Activated CD4-positive, alpha-beta T cell treated with anti-CD3 and anti-CD28 coated beads, Interleukin-2, amount 50 U/mL, for 4 hours (primary cell): ENCODE measurements around the gene MECP2.
"Not testable (repeated sequence)": the region's sequence is repeated elsewhere in the genome, so short reads cannot be mapped to it uniquely, and the experiment has no call there.

Source experiments
- DNase-seq, 2 experiments: peaks; one replicate each; pipeline ENCODE4 v3.0.0-alpha.2; 2020

Gene MECP2

DNA sequence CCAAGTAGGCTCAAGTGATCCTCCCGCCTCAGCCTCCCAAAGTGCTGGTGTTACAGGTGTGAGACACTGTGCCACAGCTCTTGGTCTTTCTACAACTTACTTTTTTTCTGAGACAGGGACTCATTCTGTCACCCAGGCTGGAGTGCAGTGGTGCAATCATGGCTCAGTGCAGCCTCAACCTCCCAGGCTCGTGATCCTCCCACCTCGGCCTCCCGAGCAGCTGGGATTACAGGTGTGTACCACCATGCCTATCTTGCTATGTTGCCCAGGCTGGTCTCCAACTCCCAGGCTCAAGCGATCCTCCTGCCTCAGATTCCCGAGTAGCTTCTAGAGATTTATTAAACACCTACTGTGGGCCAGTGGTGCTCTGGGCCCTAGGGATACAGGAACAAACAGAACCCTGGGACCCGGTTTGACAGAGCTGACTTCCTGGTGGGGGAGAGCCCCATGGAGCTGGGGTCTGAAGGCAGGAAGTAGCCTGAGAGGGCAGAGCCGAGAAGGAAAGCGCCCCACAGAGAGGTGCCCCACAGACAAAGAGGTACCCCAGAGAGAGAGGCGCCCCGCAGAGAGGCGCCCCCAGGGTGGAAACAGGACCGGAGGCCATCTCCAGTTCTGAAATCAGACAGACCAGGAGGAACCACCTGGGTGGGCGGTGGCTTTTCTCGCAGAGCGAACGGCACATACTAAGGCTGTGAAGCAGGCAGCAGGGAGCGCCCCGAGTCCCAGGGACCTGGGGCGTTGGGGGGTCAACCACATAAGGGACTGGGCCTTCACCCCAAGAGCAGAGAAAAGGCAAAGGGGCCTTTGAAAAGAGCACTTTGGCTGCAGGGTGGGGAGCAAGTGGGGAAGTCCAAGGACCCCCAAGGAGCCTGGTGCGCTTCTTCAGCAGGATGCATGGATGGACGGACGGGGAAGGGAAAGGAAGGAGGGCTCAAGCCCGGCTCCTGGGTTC, 82.8 kb downstream of the MECP2 start:
- no peak for DNase-seq

DNA sequence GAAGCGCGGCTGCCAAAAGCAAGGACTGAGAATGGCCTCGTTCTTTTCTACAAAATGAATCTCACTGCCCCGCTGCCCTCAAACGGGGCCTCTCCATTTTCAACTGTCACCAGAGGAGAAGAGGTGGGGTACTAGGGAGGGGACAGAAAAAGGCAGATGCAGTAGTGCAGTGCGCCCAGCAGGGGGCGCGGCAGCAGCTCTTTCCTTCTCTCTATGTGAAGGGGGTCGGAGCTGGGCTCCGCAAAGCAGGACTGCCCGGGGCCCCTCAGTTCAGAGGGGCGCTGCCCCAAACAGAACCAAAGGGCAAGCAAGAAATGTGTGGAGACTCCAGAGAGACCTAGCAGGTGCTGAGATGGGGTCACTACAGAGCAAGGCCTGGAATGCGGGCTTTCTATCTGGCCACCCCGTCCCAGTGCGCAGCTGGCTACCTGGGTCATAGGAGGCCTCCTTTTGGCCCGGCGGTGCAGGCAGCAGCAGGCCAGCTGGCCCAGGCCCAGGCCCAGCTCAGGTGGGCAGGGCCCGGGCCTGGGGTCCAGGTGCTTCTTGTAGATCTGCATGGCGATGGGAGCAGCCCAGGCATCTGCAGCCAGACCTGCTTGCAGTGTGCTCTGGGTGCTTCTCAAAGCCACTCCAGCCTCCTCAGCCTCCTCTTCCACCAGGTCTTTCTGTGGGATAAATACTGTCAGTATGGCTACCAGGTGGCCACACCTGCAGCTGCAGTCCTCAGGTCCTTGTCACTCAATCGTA, 83.7 kb downstream of the MECP2 start:
- peak in 1 of 2 experiments; percentile 26 for DNase-seq

DNA sequence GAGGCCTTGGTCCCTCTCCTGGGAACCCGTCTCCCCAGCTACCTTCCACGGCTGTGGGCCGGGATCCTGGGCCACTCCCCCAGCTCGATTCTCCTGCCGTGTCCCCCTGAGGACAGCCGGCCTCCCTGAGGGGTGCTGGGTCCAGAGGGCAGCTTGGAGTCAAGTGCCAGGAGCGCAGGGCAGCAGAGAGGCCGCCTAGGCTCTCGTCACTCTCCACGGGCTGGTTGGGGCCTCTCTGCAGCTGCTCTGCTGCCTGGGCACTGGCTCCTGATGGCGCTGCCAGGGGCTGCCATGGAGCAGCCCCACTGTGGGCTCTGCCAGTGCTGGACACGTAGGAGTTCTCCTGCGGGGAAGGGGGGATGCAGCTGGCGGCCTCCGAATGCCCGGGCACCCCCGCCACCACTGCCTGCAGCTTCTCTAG, 84.5 kb downstream of the MECP2 start:
- DNase-seq = no peak

DNA sequence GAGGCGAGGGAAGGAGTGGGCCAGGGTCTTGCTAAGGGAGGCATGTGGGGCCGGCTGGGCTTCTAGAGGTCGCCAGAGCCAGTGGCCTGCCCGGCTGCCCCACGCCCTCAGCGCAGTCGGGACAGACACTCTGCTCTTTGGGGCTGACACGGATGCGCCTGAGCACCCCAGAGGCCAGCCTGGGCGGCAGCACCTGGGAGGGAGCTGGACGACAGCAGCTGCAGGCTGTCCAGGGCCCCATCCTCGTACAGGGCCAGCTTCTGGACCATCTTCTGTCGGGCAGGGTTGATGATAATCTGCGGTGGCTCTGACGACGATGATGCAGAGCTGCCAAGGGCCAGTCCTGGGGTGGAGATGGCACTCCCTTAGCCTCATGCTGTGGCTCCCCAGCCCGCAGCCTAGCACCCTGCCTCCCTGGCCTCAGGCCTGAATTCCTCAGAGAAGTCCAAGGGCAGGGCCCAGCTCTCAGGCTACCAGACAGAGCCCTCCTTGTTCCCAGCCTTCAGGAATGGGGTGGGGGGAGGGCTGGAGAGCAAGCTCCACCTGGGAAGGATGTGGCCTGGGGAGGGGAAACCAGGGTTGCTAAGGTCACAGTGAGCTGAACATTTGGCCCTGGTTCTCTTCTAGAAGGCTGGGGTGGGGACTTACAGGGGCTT, 85.1 kb downstream of the MECP2 start:
- DNase-seq = no peak

DNA sequence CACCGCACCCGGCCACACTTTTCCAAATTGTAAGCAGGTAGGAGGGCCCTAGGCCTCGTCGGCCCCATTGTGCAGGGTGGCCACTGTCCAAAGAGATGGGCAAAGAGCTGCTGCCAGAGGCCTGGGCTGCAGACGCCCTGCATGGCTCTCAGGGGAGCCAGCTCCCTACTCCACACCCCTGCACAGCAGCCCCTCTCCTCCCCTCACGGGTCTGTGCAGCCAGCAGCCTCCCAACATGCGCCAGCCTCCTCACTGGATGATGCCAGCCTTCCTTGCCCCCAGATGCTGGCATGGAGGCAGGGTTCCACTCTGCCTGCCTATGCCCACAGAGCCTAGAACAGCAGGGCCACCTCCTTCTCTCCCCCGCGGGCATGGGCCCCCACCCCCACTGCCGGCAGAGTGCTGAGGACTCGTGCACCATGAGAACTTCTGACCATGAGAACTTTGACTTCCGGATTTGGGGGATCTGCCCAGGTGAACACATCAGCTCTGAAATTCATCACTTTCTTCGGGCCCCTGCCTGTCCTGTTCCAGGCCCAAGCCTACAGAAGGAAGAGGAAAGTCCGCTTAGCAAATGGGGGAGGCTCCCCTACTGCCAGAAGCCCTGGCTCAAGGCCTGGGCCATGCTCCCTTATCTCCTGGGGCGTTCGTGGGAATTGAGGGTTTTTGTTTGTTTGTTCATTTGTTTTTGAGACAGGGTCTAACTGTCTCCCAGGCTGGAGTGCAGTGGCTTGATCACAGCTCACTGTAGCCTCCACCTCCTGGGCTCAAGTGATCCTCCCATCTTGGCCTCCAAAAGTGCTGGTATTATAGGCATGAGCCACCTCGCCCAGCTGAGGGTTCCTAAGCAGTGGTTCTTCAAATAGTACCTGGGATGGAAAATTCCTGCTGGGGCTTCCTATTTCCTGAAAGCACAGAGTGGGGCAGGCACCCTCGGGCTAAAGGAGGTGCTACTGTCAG, 85.9 kb downstream of the MECP2 start:
- no peak for DNase-seq

DNA sequence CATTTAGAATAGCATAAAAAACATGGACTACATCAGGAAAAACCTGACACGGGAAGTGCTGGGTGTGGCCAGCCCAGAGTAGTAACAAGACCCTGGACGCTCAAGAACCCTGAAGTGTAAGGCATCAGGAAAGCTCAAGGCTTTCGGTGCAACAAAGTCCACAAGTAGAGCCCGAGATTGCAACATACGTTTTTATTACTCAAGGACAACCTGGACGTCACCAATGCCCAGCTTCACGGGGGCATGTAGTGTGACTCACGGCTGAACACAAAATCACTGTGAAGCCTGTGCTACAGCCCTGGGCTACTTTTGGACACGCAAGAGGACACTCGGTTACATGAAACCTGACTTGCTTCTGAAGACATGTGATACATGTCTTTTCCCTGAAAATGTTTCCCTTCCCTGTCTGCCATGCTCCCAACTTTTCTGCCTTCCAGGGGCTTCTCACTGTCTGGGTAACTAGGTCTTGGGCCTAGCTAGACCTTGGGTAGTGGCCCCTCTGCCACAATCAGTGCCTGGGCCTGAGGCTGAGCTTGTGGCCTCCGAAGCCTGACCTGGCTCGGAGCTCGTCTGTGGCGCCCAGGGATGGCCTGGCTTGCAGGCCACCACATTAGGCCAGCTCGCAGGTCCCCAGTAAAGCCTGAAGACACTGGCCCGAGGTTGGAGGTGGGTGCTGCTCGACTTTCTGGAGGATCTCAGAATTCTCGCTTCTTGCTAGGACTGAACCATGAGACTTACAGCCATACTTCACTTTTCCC, 87.0 kb downstream of the MECP2 start:
- DNase-seq = no peak

DNA sequence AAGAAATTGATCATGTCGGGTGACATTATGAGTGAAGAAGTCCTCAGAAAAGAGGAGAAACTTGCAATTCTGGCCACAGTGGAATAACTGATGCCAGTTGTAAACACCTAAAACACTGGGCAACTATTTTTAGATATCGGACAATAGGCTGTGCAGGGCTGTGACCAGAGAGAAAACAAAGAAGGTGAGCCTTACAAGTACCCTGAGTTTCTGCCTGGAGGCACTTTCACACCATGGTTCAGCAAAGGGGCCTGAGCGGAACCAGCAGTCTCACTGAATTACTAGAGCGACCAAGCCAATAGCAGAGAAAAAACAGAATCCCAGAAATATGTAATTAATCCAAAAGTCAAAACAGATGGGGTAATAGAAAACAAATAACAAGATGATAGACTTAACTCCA, 89.0 kb downstream of the MECP2 start:
- no peak for DNase-seq

DNA sequence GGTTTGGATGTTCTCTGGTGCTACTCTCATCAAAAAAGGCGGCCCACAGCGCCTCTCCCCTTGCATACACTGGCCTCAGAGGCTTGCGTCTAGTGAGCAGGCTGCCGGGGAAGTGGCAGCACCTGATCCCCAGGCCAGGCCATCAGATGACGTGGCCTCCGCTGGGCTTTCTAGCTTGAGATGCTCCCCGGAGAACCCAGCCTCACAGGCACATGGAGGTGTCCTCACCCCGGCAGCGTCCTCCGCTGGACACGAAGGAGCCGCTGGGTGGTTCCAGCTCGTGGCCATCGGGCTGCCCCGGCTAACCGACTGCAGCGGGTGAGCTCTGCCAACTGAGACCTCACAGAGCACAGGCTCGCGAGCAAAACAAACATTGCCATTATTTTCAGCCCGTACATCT, 90.6 kb downstream of the MECP2 start:
- no peak for DNase-seq

DNA sequence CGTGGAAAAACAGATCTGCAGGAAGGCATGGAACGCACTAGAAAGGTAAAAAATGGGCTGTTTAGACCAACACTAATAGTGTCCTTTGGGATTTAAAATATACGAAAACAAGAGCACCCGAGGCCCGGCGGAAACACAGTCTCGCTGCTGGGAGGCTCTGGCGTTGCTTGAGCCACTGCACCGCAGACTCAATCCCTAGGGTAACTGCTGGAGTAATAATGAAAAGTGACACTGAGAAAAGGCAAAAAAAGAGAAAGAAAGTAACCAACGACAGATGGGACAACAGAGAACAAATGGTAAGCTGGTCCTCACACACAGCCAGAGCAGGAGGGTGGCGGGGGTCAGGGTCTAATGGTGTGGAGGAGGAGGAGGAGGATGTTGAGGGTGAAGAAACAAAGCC, 93.2 kb downstream of the MECP2 start:
- no peak for DNase-seq

DNA sequence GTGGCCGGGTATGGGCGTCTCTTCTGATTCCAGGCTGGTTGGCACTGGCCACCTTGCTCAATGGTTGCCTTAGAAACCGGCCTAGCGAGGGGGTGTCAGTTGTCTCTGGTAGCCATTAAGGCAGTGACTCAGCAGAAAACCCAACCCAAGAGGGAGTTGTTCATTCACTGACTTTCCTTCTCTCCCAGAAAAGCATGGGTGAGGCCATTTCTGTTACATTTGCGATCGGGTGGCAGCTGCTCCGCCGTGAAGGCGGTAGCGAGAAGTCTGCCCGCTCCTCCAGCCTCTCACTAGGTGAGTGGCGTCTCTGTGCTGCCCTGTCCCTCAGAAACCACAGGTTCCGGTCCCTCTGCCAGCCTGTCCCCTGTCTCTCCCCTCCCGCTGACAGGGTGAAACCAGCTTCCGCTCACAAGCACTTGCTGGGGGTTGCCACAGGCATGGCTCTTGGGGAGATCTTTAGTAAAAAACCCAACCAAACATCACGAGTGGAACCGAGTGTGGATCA, 95.2 kb downstream of the MECP2 start:
- DNase-seq = no peak

DNA sequence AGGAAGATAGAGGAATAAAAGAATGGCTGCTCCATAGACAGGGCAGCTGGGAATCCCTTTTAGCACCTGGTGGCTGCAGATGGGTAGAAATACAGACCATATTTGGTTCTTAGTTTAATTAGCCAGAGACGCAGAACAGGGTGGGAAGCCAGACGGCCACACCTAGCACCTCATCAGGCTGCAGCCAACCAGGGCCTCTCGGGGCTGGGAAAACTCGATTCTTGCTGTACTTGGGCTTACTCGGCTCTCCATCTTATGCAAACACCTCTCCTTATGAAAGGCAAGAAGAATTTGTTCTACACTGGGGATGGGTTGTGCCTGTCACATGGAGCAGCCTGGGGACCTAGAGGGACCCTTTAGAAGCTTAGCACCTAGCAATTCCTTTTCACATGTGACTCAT, 97.5 kb downstream of the MECP2 start:
- DNase-seq = no peak

DNA sequence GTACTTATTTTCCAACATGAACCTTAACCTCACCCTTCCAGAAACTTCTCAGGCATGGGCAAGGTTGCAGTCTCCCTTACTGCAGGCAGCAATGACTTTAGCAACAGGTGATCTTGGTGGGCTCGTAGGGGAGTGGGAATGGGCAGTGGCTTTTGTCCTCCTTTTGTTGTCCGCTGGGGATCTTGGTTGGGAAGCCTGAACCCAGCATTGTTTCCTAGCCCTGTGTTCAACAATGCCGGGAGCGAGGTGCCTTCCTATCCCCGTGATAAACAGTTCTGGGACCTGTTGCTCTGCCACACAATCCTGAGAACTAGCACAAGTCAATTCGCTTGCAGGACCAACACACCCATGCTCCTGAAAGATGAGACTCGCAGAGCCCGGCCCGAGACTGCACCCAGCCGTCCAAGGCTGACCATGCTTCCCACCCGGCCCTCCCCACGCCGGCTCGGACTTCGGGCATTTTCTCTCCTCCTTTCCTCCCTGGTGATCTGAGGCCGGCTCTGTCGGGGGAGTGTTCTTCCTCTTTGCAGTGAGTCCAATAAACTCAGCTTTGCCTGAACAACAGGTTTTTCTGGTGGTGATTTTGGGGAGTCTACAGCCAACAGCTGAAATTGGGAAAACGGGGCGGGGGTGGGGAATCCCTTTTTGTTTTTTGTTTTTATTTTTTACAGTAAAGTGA, 98.0 kb downstream of the MECP2 start:
- DNase-seq = no peak

DNA sequence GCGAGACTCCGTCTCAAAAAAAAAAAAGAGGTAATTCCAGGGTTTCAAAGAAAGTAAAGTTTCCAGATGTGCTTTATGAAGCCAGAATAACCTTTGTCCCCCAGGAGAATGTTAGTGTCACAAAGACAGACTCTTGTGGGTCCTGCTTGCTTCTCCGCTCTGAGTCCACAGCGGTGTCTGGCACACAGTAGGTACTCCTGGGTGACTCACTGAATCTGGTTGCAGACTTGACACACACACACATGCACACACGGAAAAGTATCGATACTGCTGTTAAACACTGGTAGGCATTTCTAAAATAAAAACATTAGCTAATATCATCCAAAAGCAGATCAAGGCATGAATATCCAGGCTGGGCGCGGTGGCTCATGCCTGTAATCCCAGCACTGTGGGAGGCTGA, 102.0 kb downstream of the MECP2 start:
- DNase-seq = no peak

DNA sequence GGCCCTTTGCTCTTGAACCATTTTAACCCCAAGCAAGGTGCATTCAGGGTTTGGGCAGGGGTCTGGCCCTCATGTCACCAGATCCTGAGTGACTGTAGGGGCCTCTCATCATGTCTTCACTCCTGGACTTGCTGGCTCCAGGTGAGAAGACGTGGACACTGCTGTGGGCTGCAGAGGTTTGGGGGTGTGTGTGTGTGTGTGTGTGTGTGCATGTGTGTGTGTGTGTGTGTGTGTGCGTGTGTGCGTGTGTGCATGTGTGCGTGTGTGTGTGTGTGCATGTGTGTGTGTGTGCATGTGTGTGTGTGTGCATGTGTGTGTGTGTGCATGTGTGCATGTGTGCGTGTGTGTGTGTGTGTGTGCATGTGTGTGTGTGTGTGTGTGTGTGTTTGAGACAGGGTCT, 103.1 kb downstream of the MECP2 start:
- not testable (repeated sequence) for DNase-seq

DNA sequence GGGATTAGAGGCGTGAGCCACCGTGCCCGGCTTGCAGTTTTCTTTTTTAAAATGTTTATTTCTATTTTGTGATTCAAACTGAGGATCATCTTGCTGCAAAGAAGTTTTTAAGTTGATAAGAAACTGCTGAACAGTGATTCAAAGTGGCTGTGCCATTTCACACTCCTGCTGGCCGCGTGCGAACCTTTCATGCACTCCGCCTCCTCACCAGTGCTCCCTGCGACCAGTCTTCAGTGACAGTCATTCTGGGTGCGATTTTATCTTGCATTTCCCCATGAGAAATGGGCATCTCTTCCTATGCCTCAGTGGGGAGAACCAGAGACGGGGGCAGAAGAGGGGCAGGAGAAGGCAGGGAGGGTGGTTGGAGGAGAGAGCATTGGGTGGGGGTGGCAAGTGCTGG, 103.5 kb downstream of the MECP2 start:
- no peak for DNase-seq

DNA sequence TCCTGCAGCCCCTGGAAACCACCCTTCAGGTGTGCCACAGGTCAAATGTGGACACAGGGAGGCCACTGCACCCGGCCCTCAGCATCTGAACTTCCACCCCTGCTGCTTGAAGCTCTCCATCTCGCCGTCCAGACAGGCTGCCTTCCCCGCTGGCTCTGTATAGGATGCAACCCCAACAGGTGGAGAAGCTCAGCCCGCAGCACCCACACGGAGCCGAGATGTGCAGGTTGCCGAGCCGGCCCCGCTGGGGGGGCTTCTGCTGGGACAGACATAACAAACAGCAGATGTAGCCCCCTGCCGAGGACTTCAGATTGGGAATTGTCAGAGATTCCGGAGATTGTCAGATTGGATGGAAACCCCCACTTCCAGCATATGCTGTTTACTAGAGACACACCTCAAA, 104.4 kb downstream of the MECP2 start:
- no peak for DNase-seq

DNA sequence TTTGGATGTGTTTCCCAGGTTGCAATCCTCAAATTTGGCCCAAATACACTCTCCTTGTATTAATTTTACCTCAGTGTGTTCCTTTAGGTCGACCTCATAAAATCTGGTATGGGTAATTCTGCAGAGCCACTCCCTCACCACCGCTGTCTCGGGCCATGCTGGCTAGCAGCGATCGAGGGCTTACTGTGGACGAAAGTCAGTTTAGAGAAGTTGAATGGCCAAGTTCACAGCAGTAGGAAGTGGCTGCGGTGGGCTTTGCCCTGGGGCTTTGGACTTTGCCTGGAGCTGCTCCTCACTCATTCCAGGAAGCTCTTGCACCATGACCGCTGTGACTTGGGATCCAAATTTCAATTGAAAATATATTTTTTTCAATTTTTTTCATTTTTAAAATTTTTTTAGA, 105.3 kb downstream of the MECP2 start:
- no peak for DNase-seq

DNA sequence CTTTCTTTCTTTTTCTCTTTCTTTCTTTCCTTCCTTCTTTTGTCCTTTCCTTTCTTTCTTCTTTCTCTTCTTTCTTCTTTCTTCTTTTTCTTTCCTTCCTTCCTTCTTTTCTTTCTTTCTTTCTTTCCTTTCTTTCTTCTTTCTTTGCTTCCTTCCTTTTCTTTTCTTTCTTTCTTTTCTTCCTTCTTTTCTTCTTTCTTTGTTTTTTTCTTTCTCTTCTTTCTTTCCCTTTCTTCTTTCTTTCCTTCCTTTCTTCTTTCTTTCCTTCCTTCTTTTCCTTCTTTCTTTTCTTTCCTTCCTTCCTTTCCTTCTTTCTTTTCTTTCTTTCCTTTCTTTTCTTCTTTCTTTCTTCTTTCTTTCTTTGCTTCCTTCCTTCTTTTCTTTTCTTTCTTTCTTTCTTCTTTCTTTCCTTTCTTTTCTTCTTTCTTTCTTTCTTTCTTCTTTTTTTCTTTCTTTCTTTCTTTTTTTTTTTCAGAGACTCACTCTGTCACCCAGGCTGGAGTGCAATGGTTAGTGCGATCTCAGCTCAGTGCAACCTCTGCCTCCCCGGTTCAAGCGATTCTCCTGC, 106.4 kb downstream of the MECP2 start:
- DNase-seq = no peak

DNA sequence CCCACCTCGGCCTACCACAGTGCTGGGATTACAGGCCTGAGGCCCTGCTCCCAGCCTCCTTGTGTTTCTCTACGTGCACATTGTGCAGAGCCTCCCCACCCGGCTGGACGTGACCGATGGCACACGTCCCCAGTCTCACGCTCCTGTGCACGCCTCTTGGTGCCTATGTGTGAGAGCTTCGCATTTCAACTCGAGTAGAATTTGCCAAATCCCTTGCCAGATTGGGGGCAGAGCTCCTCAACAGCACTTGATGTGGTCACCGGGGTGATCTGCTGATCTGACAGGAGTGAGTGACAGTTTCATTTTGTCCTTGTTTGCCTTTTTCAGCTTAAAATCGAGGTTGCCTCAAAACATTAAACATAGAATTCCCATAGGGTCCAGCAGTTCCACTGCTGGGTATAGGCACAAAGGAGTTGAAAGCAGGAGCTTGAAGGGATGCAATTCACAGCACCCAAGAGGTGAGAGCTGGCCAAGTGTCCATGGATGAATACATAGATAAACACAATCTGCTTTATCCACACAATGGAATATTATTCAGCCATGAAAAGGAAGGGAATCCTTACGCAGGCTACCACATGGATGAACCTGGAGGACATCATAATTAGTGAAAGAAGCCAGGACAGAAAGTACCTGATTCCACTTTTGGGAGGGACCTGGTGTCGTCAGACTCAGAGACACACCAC, 107.4 kb downstream of the MECP2 start:
- DNase-seq = no peak

DNA sequence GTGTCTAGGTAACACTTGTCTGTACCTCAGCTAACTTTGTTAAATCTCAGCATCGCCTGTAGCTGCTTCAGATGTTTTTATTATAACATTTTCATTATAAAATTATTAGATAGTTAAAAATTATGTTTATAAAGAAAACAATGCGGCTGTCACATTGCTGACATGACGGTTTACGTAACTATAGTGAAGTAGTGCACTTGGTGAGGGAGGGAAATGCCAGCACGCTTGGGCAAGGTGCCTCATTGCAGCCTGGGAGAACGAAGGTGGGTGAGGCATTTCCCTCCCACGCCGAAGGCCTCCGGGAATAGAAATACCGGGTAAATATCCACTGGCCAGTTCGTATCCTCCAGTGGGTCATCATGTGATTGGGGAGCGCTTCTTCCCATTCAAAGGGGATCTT, 109.0 kb downstream of the MECP2 start:
- no peak for DNase-seq
